Spleen (tissue), 7 donors: ENCODE results near the gene TENM4.

Experiments used
- CTCF ChIP-seq, 11 experiments: fragments of 200-600 bp in 7 of 11; fragments of 450-650 bp in 4 of 11; sonication (generic) in 4 of 11; IDR thresholded peaks in 8 of 11; conservative IDR thresholded peaks in 3 of 11; 1 replicate in 7 of 11; 2 replicates in 4 of 11; pipeline versions ENCODE4 v1.4.0 to v1.8.0; 2016 to 2021; ENCODE audit warnings: antibody characterized with exemption in 11 of 11, inconsistent platforms in 4 of 11, mild to moderate bottlenecking in 1 of 11
- POLR2A ChIP-seq, 3 donors: fragments of 450-650 bp; IDR thresholded peaks; one replicate each; pipeline ENCODE4 v1.5.1; 2017; ENCODE audit warnings: antibody characterized with exemption in 3 of 3, mild to moderate bottlenecking in 1 of 3
- POLR2AphosphoS5 ChIP-seq, 3 donors: sonication (generic); formaldehyde crosslinking; IDR thresholded peaks; one replicate each; pipeline ENCODE4 v1.5.1; 2017; ENCODE audit warnings: antibody characterized with exemption in 3 of 3
- donor health status: DM: no; HTN: no; CAD: no; lungs with moderate emphysema.
- donor health status: DM: no; HTN: no; CAD: no.
- donor health status: DM: no; HTN: no; CAD: no.

- TF ChIP-seq POLR2A (IDR thresholded peaks at IDR 0.05) (no peak), POLR2AphosphoS5 (IDR thresholded peaks at IDR 0.05) (no peak), CTCF (IDR thresholded peaks at IDR 0.05 in 8 of 11, conservative IDR thresholded peaks at IDR 0.05 in 3 of 11) (no peak)
Observed at GRCh38 chr11:79050786-79051185, 390.0 kb downstream of the TENM4 start.
